Small intestine (tissue), 7 donors: ENCODE measurements around the gene PITPNC1. TPM values are rescaled to one million over a fixed set of nuclear protein-coding genes. Genes with fewer than 3 reads are reported as not detected.

Source experiments
- DNase-seq, 2 donors: peaks; one replicate each; pipeline versions ENCODE4 v3.0.0 to v3.0.0-alpha.2; 2013
- FAIRE-seq: peaks from 2 replicates; lab custom pipeline; 2012; peaks lifted over from hg19 to GRCh38; lab: Jason Lieb, UNC
- H3K27ac ChIP-seq, 3 donors: one replicate each; pipeline ENCODE4 v1.5.1; 2013; ENCODE audit warnings: low read length in 2 of 3, mild to moderate bottlenecking in 2 of 3, control low read depth in 1 of 3, inconsistent platforms in 1 of 3, low read depth in 1 of 3, moderate library complexity in 1 of 3
- H3K27me3 ChIP-seq, 3 donors: one replicate each; pipeline ENCODE4 v1.6.1; 2013; ENCODE audit warnings: low read length in 3 of 3, inconsistent platforms in 1 of 3; ENCODE audit not compliant: control insufficient read depth in 3 of 3, insufficient read depth in 3 of 3
- H3K36me3 ChIP-seq, 3 donors: one replicate each; pipeline ENCODE4 v1.6.1; 2013; ENCODE audit warnings: low read length in 3 of 3, inconsistent platforms in 1 of 3, low read depth in 1 of 3, mild to moderate bottlenecking in 1 of 3, moderate library complexity in 1 of 3; ENCODE audit not compliant: control insufficient read depth in 3 of 3, insufficient read depth in 2 of 3
- H3K4me1 ChIP-seq, 3 donors: one replicate each; pipeline ENCODE4 v1.6.1; 2013; ENCODE audit warnings: low read length in 2 of 3, inconsistent platforms in 1 of 3, low read depth in 1 of 3, mild to moderate bottlenecking in 1 of 3, moderate library complexity in 1 of 3; ENCODE audit not compliant: control insufficient read depth in 3 of 3, insufficient read depth in 2 of 3
- H3K4me3 ChIP-seq, 3 donors: one replicate each; pipeline ENCODE4 v1.5.1; 2013; ENCODE audit warnings: low read length in 3 of 3, control low read depth in 1 of 3, inconsistent platforms in 1 of 3, low read depth in 1 of 3, mild to moderate bottlenecking in 1 of 3, moderate library complexity in 1 of 3
- H3K9me3 ChIP-seq, 2 donors: one replicate each; pipeline ENCODE4 v1.6.1; 2013; ENCODE audit warnings: low read depth in 1 of 2, low read length in 1 of 2; ENCODE audit not compliant: control insufficient read depth in 2 of 2, insufficient read depth in 1 of 2
- WGBS, 3 donors: extraction: QIAGEN DNeasy Blood & Tissue Kit; methylation state at CpG; one replicate each; pipeline ENCODE4 v1.1.7; 2013; 5-methylcytosine and 5-hydroxymethylcytosine counted together
- polyA plus RNA-seq, 4 donors: library from polyadenylated mRNA; stranded (reverse) in 3 of 4; unstranded in 1 of 4; fragments of 200-250 nt in 3 of 4; fragments of 120-200 nt in 1 of 4; gene quantifications; one replicate each; pipeline versions ENCODE4 v1.2.1 to v1.2.3, GENCODE V29; 2013
- donor health status: healthy with polysubstance abuse.
- donor health status: control.
- donor health status: control.
- donor health status: Bipolar disorder and iron deficiency.
- donor health status: healthy.

The PITPNC1 gene
- polyA plus RNA-seq, 4 donors = 0.67 to 11.7 (median 3.4) TPM

DNA sequence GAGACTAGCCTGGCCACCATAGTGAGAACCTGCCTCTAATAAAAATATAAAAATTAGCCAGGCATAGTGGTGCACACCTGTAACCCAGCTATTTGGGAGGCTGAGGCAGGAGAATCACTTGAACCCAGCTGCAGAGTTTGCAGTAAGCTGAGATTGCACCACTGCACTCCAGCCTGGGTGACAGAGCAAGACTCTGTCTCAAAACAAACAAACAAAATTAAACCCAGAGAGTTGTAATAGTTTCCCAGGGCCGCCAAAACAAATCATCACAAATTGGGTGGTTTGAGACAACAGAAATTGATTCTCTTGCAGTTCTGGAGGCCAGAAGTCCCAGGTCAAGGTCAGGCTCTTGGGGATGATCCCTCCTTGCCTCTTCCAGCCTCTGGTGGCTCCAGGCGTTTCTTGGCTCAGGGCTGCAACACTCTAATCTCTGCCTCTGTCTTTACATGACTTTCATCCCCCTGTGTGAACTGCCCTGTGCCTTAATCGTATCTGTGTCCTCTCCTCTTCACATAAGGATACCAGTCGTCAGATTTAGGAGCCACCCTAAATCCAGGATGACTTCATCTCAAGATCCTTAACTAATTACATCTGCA lies 240.3 kb downstream of the PITPNC1 start:
- no peaks in the 10 kb centered on the region for H3K4me1 ChIP-seq
- WGBS, 3 donors = 78 to 85% (median 83%) methylated on average over 4 of the region's 4 CpGs
- H3K4me3 ChIP-seq = no peak overlapping the region
- no peak overlapping the region for H3K27ac ChIP-seq
- DNase-seq = no peak
- no peaks in the 10 kb centered on the region for H3K9me3 ChIP-seq
- no peaks in the 10 kb centered on the region for H3K36me3 ChIP-seq
- FAIRE-seq = no peak
- no peaks in the 10 kb centered on the region for H3K27me3 ChIP-seq

DNA sequence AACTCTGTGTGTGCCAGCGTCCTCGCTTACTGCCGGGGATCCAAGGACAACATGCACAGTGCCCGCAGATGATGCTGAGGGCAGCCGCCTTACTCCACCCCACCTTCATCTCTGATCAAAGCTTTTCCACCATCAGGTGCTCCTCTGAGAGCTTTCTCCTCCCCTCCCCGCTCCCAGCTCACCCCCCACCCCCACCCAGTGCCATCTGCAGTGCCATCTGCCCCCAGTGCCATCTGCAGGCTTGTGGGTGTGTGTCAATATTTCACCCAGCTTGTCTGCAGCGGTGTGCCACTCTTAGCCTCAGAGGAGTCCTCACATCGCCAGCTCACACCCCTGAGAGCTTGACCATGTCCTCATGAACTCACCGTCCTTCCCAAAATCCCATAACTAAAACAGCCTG lies 242.5 kb downstream of the PITPNC1 start:
- DNase-seq = no peak
- H3K27ac ChIP-seq = no peak overlapping the region
- no peak overlapping the region for H3K4me3 ChIP-seq
- H3K27me3 ChIP-seq = no peaks in the 10 kb centered on the region
- no peaks in the 10 kb centered on the region for H3K4me1 ChIP-seq
- no peak for FAIRE-seq
- 86 to 97% (median 91%) methylated on average over 9 of the region's 9 CpGs for WGBS, 3 donors
- H3K36me3 ChIP-seq = no peaks in the 10 kb centered on the region
- no peaks in the 10 kb centered on the region for H3K9me3 ChIP-seq

DNA sequence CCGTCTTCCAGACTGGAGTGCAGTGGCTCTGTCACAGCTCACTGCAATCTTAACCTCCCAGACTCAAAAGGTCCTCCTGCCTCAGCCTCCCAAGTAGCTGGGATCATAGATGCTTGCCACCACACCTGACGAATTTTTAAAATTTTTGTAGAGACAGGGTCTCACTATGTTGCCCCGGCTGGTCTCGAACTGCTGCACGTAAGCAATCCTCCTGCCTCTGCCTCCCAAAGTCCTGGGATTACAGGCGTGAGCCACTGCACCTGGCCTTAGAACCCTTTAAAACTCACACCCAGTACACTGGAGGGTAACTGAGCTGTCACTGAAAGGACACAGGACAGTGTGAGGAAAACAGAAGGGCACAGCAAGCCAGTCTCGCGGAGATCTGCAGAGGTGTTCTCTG lies 243.0 kb downstream of the PITPNC1 start:
- H3K9me3 ChIP-seq = no peaks in the 10 kb centered on the region
- no peak for FAIRE-seq

DNA sequence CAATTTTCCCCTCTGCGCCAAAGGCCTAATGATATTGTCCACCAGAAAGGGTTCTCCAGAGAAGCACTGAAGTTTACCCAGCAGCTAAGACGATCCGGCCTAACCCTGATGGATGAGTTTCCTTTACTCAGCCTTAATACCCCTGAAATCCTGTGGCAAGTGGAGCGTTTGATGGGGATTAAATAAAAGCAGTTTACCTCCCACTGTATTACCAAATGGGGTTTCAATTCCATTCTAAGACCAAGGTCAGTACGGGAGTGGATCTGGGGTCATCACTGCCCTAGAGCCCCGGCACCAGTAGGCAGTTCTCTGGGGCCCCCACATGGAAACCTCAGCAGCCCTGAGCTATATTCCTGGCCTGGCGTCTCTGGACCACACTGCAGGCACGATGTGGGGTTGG lies 243.6 kb downstream of the PITPNC1 start:
- Histone ChIP-seq H3K4me3 (no peak overlapping the region), H3K4me1 (no peaks in the 10 kb centered on the region), H3K27ac (no peak overlapping the region), H3K9me3 (no peaks in the 10 kb centered on the region), H3K27me3 (no peaks in the 10 kb centered on the region), H3K36me3 (no peaks in the 10 kb centered on the region)
- FAIRE-seq (no peak), DNase-seq (no peak)
- WGBS, 3 donors = 95% methylated on average over 8 of the region's 8 CpGs

More for the DNA sequence above, 243.0 kb downstream of the PITPNC1 start:
- WGBS, 3 donors = 87 to 95% (median 93%) methylated on average over 8 of the region's 8 CpGs
- H3K27me3 ChIP-seq = no peaks in the 10 kb centered on the region
- no peak overlapping the region for H3K4me3 ChIP-seq
- DNase-seq = no peak
- no peaks in the 10 kb centered on the region for H3K36me3 ChIP-seq
- H3K4me1 ChIP-seq = no peaks in the 10 kb centered on the region
- H3K27ac ChIP-seq = no peak overlapping the region

DNA sequence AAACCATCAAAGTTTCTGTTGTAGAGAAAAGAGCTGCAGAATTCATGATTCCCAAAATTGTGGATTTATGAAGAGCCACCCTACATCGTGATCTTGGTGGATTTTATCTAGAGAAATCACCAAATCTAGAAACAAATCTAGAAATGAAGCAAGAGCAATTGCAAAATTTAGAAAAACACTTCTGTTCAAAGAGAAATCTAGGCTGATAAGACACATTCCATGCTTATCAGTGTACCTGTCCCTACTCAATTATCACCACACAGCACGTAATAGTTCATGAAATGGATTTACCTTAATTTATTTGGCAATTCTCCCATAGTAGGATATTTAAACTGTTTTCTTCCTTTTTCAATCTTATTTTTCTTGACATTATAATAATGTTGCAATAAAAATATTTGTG lies 246.7 kb downstream of the PITPNC1 start:
- H3K9me3 ChIP-seq = peaks cover 0 to 3% of the 10 kb centered on the region in 2 donors
- no peak overlapping the region for H3K4me3 ChIP-seq
- H3K27me3 ChIP-seq = no peaks in the 10 kb centered on the region
- 19 to 65% (median 41%) methylated on average over 2 of the region's 2 CpGs for WGBS, 3 donors
- DNase-seq (no peak), FAIRE-seq (no peak)
- no peak overlapping the region for H3K27ac ChIP-seq
- no peaks in the 10 kb centered on the region for H3K4me1 ChIP-seq
- no peaks in the 10 kb centered on the region for H3K36me3 ChIP-seq

DNA sequence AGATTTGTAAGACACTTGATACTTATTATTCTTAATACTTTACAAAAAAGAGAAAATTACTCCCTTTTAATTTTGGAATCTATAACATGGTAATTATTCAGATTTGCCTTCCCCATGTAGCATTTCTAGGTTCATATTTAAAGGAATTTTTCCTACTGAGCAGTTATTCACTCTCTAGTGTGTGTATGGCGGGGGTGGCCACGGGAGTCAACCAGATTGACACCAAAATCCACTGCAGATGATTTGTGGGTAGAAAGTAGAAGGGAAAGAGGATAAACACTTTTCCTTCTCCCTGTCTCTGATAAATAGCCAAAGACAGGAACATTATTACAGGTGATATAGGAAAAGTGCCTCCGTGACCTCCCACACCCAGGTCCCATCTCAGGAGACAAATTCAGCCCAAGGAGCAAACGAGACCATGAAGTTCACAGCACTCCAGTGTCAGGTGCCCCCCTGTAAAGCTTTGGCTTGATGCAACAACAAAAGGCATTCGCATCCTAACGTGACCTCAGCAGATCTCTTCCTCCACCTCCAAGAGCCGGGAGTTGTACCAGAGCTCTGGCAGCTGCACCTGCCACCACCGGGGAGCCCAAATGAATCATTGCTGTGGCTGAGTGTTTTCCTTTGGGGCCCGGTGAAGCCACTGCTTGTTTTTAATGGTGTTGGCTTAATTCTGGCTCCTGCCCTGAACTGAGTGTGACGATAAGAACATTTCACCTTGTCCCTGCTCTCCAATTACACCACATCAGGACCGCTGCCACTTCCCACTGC lies 248.0 kb downstream of the PITPNC1 start:
- Histone ChIP-seq H3K27ac (no peak overlapping the region), H3K27me3 (no peaks in the 10 kb centered on the region), H3K36me3 (no peaks in the 10 kb centered on the region), H3K9me3 (peaks cover 0 to 3% of the 10 kb centered on the region in 2 donors), H3K4me1 (no peaks in the 10 kb centered on the region), H3K4me3 (no peak overlapping the region)
- DNase-seq = no peak
- WGBS, 3 donors = 55 to 78% (median 70%) methylated on average over 11 of the region's 11 CpGs
- FAIRE-seq = no peak

DNA sequence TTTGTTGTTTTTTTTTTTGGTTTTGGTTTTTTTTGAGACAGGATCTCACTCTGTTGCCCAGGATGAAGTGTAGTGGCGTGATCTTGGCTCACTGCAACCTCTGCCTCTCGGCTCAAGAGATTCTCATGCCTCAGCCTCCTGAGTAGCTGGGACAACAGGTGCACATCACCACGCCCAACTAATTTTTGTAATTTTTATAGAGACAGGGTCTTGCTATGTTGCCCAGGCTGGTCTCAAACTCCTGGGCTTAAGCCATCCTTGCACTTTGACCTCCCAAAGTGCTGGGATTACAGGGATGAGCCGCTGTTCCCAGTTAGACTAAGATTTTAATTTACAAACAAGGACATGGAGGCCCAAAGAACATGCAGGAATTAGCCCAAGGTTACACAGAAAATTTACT lies 248.9 kb downstream of the PITPNC1 start:
- Histone ChIP-seq H3K4me3 (no peak overlapping the region), H3K9me3 (peaks cover 0 to 3% of the 10 kb centered on the region in 2 donors), H3K27ac (no peak overlapping the region), H3K4me1 (no peaks in the 10 kb centered on the region), H3K36me3 (no peaks in the 10 kb centered on the region), H3K27me3 (no peaks in the 10 kb centered on the region)
- 86 to 95% (median 93%) methylated on average over 4 of the region's 4 CpGs for WGBS, 3 donors
- no peak for FAIRE-seq
- no peak for DNase-seq

DNA sequence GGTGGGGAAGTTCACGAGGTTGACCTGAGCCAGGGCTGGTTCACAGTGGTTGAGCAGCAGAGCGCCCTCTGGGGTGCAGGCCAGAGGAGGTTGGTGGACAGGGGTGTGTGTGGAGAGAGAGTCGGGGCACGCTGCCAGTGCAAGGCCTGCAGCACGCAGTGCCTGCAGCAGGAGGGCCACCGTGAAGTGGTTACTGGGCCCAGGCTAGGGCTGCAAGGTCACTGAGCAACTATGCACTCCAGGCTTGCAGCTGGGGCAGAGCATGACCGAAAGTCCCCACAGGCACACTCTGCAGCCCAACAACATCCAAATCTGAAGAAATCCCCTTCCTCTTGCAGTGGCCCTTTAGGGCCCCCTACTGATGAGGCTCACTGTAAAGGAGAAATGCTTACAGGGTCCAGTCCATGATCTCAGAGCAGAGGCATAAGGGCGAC lies 251.5 kb downstream of the PITPNC1 start:
- no peak overlapping the region for H3K27ac ChIP-seq
- DNase-seq (no peak), FAIRE-seq (no peak)
- no peaks in the 10 kb centered on the region for H3K36me3 ChIP-seq
- no peak overlapping the region for H3K4me3 ChIP-seq
- H3K9me3 ChIP-seq = peaks cover 0 to 3% of the 10 kb centered on the region in 2 donors
- 81 to 87% (median 85%) methylated on average over 8 of the region's 8 CpGs for WGBS, 3 donors
- no peaks in the 10 kb centered on the region for H3K4me1 ChIP-seq
- H3K27me3 ChIP-seq = no peaks in the 10 kb centered on the region
